Ishikawa (cell line): ENCODE measurements around the gene IRX6.

Experiments
- CEBPB ChIP-seq: IDR thresholded peaks from 2 replicates; pipeline ENCODE4 v1.6.1; 2012
- CREB1 ChIP-seq: IDR thresholded peaks from 2 replicates; pipeline ENCODE4 v1.6.1; 2012; ENCODE audit warnings: low read depth
- EGR1 ChIP-seq: IDR thresholded peaks from 2 replicates; pipeline ENCODE4 v1.6.1; 2012
- EP300 ChIP-seq: IDR thresholded peaks from 2 replicates; pipeline ENCODE4 v1.6.1; 2012; ENCODE audit warnings: borderline replicate concordance
- FOXM1 ChIP-seq: IDR thresholded peaks from 2 replicates; pipeline ENCODE4 v1.6.1; 2012; ENCODE audit warnings: low read depth, borderline replicate concordance
- MAX ChIP-seq: IDR thresholded peaks from 2 replicates; pipeline ENCODE4 v1.6.1; 2012
- NFIC ChIP-seq: IDR thresholded peaks from 2 replicates; pipeline ENCODE4 v1.6.1; 2012
- RAD21 ChIP-seq: IDR thresholded peaks from 2 replicates; pipeline ENCODE4 v1.6.1; 2012; ENCODE audit warnings: low read depth
- REST ChIP-seq: IDR thresholded peaks from 2 replicates; pipeline ENCODE4 v1.6.1; 2012; ENCODE audit warnings: low read depth, mild to moderate bottlenecking
- TAF1 ChIP-seq: IDR thresholded peaks from 2 replicates; pipeline ENCODE4 v1.6.1; 2012; ENCODE audit warnings: low read depth, mild to moderate bottlenecking
- TCF12 ChIP-seq: IDR thresholded peaks from 2 replicates; pipeline ENCODE4 v1.6.1; 2012; ENCODE audit warnings: low read depth
- TEAD4 ChIP-seq: IDR thresholded peaks from 2 replicates; pipeline ENCODE4 v1.6.1; 2012
- YY1 ChIP-seq: IDR thresholded peaks from 2 replicates; pipeline ENCODE4 v1.6.1; 2012; ENCODE audit warnings: low read depth
- ZBTB7A ChIP-seq: IDR thresholded peaks from 2 replicates; pipeline ENCODE4 v1.6.1; 2012; ENCODE audit warnings: low read depth
- TF ChIP-seq, protein P1 (sequence below): IDR thresholded peaks from 2 replicates; pipeline ENCODE4 v1.6.1; 2012

Gene IRX6

GRCh38 chr16:55308973-55309372, 15.0 kb upstream of the IRX6 start:
- TF ChIP-seq TCF12 (no peak), ZBTB7A (no peak), CEBPB (no peak), EGR1 (no peak), YY1 (no peak), FOXM1 (no peak), MAX (no peak)
- TF ChIP-seq, protein P1, sequence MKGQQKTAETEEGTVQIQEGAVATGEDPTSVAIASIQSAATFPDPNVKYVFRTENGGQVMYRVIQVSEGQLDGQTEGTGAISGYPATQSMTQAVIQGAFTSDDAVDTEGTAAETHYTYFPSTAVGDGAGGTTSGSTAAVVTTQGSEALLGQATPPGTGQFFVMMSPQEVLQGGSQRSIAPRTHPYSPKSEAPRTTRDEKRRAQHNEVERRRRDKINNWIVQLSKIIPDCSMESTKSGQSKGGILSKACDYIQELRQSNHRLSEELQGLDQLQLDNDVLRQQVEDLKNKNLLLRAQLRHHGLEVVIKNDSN, result no peak

GRCh38 chr16:55322327-55322726, 1.7 kb upstream of the IRX6 start:
- TF ChIP-seq FOXM1 (no peak), RAD21 (no peak), NFIC (no peak), TCF12 (no peak), REST (no peak), TEAD4 (no peak), EGR1 (no peak), MAX (no peak)

DNA sequence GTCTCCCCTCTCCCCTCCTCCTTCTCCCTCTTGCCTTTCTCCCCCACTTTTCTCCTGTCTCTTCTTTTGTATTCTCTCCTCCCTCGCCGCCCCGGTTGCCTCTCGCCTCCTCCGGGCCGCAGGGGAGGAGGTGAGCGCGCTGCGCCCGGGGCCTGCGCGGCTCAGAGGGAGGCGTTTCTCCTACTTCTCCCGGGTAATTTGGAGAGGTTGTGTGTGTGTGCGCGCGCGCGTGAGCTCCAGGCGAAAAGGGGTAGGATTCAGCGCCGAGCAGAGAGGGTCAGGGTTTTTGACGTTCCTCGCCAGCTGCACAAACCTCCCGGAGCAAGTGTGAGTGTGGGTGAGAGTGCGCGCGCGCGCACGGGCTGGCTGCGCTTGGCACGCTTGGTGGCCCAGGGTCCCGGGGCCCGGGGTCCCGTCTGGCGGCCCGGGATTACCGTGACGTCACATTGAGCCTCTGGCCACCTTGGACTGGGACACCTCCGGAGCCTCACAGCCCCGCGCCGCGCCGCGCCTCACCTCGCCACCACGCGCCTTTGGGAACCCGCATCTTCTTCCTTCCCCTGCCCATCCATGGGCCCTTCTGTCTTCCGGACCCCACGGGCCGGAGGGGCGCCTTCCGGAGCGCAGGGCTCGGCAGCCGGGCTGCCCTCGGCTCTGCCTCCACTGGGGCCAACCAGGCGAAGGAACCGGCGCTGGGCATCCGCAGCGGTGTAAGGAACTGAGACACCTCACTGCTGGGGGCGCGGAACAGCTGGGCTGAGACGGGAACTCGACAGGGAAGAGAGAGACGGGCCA, 479 bp downstream of the IRX6 start:
- TF ChIP-seq EP300 (no peak), CEBPB (no peak), RAD21 (no peak), ZBTB7A (no peak), TAF1 (no peak), TCF12 (no peak), FOXM1 (no peak), MAX (no peak), CREB1 (no peak)

DNA sequence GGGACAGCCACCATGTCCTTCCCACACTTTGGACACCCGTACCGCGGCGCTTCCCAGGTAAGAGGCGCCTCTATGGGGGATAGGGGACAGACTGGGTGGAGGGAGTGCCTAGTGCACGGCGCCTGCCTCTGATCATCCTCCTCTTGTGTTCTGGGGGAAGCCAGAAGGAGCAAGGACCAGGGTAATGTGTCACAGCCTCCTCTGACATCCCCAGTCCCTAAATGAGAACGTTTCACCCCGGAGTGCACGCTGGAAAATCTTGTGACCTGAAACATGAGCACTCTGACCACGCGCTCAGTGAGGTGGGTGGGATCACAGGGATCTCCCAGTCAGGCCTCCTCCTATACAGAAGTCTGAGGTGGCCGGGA, 1.1 kb downstream of the IRX6 start:
- no peak for TF ChIP-seq TAF1
- no peak for TF ChIP-seq ZBTB7A
- no peak for TF ChIP-seq CREB1

GRCh38 chr16:55325458-55326109, 1.6 kb downstream of the IRX6 start:
- TF ChIP-seq REST, result no peak
- no peak for TF ChIP-seq RAD21
- no peak for TF ChIP-seq EP300
- no peak for TF ChIP-seq YY1

- TF ChIP-seq YY1 (no peak), NFIC (no peak), EGR1 (no peak), TAF1 (no peak), RAD21 (no peak), REST (no peak), TCF12 (no peak), ZBTB7A (no peak), MAX (no peak), CREB1 (no peak)
These were observed 2.5 kb downstream of the IRX6 start for GRCh38 chr16:55326261-55327092.
